Measurements from ENCODE around the gene ANKRA2.

The ANKRA2 gene, protein sequence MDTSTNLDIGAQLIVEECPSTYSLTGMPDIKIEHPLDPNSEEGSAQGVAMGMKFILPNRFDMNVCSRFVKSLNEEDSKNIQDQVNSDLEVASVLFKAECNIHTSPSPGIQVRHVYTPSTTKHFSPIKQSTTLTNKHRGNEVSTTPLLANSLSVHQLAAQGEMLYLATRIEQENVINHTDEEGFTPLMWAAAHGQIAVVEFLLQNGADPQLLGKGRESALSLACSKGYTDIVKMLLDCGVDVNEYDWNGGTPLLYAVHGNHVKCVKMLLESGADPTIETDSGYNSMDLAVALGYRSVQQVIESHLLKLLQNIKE

DNA sequence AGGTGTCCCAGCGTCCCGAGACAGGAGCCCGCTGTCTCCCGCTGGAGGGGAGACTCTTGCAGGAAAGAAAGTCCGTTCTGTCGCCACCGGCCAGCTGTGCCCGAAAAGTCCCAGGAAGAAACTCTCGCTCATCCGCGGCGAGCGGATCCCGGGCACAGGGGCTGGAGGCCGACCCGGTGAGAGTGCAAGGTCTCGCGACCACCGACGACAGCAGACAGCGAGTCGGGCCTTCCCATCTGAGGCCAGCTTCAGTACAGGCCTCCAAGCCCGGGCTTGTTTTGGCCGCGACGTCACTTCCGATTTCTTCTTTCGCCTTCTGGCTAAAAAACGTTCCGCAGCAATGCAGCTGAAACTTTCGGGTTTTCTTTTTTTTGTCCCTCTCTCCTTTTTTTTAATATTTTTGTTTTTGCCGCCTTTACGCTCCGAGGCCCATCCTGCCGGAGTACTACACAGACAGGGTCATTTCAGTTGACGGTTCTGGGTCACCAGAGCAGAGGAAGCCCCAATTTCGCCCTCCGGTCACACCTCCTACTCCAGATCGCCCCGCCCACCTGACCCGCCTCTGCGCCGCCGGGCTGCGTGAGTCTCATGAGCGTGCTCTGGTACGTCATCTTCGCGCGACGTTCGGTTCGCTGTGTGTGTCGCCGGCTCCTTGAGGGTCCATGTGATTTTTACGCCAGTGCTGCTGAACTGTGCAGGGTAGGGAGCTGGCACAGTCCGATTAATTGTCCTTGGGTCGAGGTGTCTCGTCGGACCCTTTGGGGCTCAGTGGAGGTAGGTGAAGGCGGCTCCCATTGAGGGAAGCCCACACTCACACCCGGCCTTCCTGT, at the start of gene ANKRA2, which contains the start of gene UTP15:
ANKRA2 (minus strand) TSS at position 501 of the 830 bp plus-strand sequence. CDS start 2,758 bp downstream, outside the sequence.
UTP15 (plus strand) TSS at position 605 of the 830 bp plus-strand sequence. CDS start 1,602 bp downstream, outside the sequence.
- TF ChIP-seq, protein P1, sequence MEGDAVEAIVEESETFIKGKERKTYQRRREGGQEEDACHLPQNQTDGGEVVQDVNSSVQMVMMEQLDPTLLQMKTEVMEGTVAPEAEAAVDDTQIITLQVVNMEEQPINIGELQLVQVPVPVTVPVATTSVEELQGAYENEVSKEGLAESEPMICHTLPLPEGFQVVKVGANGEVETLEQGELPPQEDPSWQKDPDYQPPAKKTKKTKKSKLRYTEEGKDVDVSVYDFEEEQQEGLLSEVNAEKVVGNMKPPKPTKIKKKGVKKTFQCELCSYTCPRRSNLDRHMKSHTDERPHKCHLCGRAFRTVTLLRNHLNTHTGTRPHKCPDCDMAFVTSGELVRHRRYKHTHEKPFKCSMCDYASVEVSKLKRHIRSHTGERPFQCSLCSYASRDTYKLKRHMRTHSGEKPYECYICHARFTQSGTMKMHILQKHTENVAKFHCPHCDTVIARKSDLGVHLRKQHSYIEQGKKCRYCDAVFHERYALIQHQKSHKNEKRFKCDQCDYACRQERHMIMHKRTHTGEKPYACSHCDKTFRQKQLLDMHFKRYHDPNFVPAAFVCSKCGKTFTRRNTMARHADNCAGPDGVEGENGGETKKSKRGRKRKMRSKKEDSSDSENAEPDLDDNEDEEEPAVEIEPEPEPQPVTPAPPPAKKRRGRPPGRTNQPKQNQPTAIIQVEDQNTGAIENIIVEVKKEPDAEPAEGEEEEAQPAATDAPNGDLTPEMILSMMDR (IDR thresholded peaks at IDR 0.05; ENCODE audit: control insufficient read depth, insufficient read depth, low read depth, low read length, missing control alignments): no peak
- peak; percentile 91 for DNase-seq (ENCODE audit: low read depth)

DNA sequence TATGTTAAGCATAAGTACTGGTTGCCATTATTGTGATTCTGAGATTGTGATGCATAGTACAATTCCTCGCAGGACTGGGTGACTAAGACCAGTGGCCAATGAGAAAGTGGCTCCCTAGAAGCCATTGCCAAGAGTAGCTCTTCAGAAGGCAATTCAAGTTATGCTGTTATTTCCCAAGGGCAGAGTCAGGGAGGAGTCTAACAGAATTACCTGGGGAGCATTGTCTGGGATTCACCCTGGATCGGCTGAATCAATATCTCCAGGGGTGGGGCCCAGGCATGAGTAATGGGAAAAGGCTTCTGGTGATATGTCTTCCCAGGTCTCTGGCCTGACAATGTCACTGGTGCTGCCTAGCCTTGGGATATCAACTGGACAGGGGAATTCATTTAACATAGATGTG, 49.6 kb upstream of the ANKRA2 start:
- no peak for DNase-seq (ENCODE audit: low read depth)
- TF ChIP-seq, protein P1 (IDR thresholded peaks at IDR 0.05; ENCODE audit: control insufficient read depth, insufficient read depth, low read depth, low read length, missing control alignments): no peak
- H3K4me3 ChIP-seq (ENCODE audit: control insufficient read depth, low read depth, low read length): no peak overlapping the region

More for the DNA sequence above, at the start of gene ANKRA2, which contains the start of gene UTP15:
- H3K4me3 ChIP-seq (ENCODE audit: control insufficient read depth, low read depth, low read length): peak within 1 kb of the TSS; percentile 69

DNA sequence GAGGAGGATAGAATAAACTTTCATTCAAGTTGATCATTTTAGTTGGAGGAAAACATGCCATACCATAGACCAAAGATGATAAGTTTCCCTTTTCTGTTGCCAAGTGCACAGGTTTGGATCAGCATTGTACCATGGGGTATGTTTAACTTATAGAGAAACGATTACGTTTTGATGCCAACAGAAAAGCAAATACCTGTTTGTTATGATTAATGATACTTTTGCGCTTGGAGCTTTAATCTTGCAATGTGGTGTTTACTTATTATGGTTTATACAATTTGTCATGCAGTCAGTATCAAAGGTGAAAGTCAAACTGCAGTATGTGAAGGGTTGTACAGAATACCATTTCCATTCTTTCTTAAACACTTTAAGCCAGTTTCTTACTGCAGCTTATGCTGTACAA, 47.4 kb upstream of the ANKRA2 start:
- no peak overlapping the region for H3K4me3 ChIP-seq (ENCODE audit: control insufficient read depth, low read depth, low read length)
- TF ChIP-seq, protein P1 (IDR thresholded peaks at IDR 0.05; ENCODE audit: control insufficient read depth, insufficient read depth, low read depth, low read length, missing control alignments): no peak
- no peak for DNase-seq (ENCODE audit: low read depth)

DNA sequence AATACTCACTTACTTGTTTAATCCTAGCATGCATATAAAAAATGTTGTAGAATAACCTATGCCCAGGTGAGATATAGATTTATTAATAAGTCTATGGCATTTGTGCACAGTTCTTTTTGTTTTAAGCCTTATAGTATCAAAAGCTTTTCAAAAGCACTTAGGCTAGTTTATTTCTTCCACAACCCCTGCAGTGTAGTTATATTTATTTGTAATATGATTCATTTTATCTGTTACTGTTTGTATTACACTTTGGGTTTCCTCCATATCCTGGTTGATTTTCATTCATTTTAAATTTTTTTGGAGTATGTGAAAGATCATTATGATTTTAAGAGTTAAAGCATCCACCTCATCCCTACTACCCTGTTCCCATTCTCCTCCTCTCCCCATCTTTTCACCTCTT, 41.8 kb upstream of the ANKRA2 start:
- TF ChIP-seq, protein P1 (IDR thresholded peaks at IDR 0.05; ENCODE audit: control insufficient read depth, insufficient read depth, low read depth, low read length, missing control alignments): no peak
- no peak overlapping the region for H3K4me3 ChIP-seq (ENCODE audit: control insufficient read depth, low read depth, low read length)
- no peak for DNase-seq (ENCODE audit: low read depth)

DNA sequence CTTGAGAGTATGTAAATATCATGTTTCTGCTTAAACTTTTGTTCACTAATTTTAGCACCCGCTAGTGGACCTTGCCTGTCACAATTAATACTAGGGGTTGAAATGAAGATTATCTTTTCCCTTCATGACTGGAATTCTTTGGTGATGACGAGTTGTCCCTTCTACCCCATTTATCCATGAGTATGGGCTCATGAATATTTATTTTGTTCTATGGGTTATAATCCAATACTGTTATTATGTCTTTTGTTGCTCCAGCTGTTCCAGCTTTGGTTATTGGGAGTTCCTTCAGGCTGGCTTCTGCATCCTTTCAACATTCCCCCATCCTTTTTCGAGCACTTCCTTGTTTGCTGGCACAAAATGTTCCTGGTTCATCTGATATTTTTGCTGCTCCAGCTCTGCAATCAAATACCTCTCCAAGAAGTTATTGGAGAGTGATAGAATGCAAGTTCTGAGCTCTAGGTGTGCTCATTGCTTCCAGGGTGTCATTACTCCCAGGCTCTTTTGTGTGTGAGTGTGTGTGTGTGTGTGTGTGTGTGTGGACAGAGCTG, 40.8 kb upstream of the ANKRA2 start:
- no peak for DNase-seq (ENCODE audit: low read depth)
- H3K4me3 ChIP-seq (ENCODE audit: control insufficient read depth, low read depth, low read length): no peak overlapping the region
- TF ChIP-seq, protein P1 (IDR thresholded peaks at IDR 0.05; ENCODE audit: control insufficient read depth, insufficient read depth, low read depth, low read length, missing control alignments): no peak

Data from AG09309 (cell line).